Brain microvascular endothelial cell (primary cell): ENCODE data around the gene GSTA3.

Experiments
- DNase-seq: peaks from one replicate; pipeline ENCODE4 v3.0.0-alpha.2; 2020
- H3K27ac ChIP-seq: fragments of 250-450 bp; sonication (Bioruptor Pico); 2 replicates; pipeline ENCODE4 v1.5.1; 2020; ENCODE audit warnings: mild to moderate bottlenecking, moderate library complexity
- H3K27me3 ChIP-seq: fragments of 250-450 bp; sonication (Bioruptor Pico); replicated peaks from 2 replicates; pipeline ENCODE4 v1.5.1; 2020; ENCODE audit warnings: mild to moderate bottlenecking
- H3K36me3 ChIP-seq: fragments of 250-450 bp; sonication (Bioruptor Pico); replicated peaks from 2 replicates; pipeline ENCODE4 v1.5.1; 2020; ENCODE audit warnings: mild to moderate bottlenecking
- H3K4me3 ChIP-seq: 2 replicates; pipeline ENCODE4 v1.5.1; 2011; ENCODE audit warnings: low read depth, mild to moderate bottlenecking, control low read depth, low read length, moderate library complexity
- CTCF ChIP-seq: IDR thresholded peaks from 2 replicates; pipeline ENCODE4 v1.5.1; 2011; ENCODE audit warnings: low read depth, mild to moderate bottlenecking, moderate library complexity, low read length, control low read depth, inconsistent platforms; ENCODE audit errors: missing control alignments
- in situ Hi-C: cut with HindIII; loops from 2 replicates; pipeline ENCODE4 v1.10.0; 2017; ENCODE audit warnings: low sequenced_read_pairs, low pct_ligation_motif_present

GSTA3 gene

GRCh38 chr6:52942221-52942620 is 32.7 kb upstream of the GSTA3 start:
- DNase-seq = no peak
- Histone ChIP-seq H3K27ac (no peak overlapping the region), H3K36me3 (no peaks in the 10 kb centered on the region), H3K4me3 (no peak overlapping the region), H3K27me3 (peaks cover 7% of the 10 kb centered on the region)
- in situ Hi-C loops = no loop called here
- TF ChIP-seq CTCF = no peak

DNA sequence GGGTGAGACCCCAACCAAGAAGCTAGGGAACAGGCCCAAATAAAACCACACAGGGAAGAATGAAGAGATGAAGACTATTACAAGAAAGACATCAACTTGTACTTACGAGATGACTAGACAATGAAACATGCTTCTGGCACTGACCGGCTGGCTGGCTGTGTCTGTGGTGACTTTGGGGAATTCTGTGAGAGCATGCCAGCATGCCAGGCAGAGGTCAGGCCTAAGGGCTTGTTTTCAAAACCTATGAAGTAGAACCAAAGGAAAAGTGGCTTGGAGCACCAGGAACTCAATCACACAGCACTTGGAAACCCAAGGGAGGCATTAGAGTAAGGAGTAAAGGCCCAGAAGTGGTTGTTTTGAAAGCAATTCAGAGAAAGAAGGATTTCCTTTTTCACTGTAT is 28.4 kb upstream of the GSTA3 start:
- no peak for TF ChIP-seq CTCF
- Histone ChIP-seq H3K27ac (no peak overlapping the region), H3K27me3 (no peaks in the 10 kb centered on the region), H3K36me3 (no peaks in the 10 kb centered on the region), H3K4me3 (no peak overlapping the region)
- in situ Hi-C loops = no loop called here
- DNase-seq = peak; percentile 1

GRCh38 chr6:52933778-52934177 is 24.3 kb upstream of the GSTA3 start:
- TF ChIP-seq CTCF = no peak
- H3K27ac ChIP-seq = no peak overlapping the region
- no peak for DNase-seq
- no peak overlapping the region for H3K4me3 ChIP-seq
- in situ Hi-C loops = no loop called here
- H3K27me3 ChIP-seq = no peaks in the 10 kb centered on the region
- no peaks in the 10 kb centered on the region for H3K36me3 ChIP-seq

GRCh38 chr6:52931351-52931750 is 21.9 kb upstream of the GSTA3 start:
- no peak overlapping the region for H3K4me3 ChIP-seq
- in situ Hi-C loops = no loop called here

DNA sequence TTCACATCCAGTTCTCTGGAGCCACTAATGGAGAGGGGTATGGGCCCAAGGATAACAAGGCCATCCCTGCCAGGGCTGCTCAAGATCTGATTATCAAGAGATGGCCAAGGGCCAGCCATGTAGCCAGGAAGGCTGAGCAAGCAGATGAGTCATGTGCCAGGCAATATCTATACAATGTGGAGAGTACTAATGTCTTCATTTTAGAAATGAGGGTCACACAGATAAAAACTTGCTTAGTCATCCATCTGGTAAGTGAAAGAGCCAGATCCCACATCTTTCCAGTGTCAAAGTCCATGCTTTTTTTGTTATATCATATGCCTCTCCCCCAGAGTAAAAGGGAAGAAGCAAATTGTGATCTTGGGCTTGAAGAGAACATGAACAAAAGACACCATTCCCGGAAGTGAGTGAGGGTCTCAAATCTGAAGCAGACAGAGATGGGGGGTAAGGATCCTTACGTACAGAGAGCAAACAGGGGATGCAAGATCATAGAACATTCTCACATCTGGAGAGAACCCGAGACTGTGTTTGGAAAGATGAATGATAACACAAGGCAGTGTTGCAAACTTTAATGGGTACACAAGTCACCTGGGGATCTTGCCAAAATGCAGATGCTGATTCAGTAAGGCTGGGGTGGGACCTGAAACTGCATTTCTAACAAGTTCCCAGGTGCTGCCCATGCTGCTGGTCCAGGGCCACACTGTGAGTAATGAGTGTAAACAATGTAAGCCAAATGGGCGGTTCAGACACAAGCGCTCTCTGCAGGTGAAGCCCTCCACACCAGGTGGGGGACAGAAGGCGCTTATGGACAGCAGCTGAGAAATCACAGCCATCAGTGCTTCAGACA is 20.0 kb upstream of the GSTA3 start:
- in situ Hi-C loops = no loop called here
- TF ChIP-seq CTCF = no peak
- Histone ChIP-seq H3K27ac (no peak overlapping the region), H3K27me3 (no peaks in the 10 kb centered on the region), H3K4me3 (no peak overlapping the region), H3K36me3 (no peaks in the 10 kb centered on the region)
- peak; percentile 79 for DNase-seq

More at GRCh38 chr6:52931351-52931750, 21.9 kb upstream of the GSTA3 start:
- no peak overlapping the region for H3K27ac ChIP-seq
- no peak for TF ChIP-seq CTCF
- DNase-seq = no peak
- H3K36me3 ChIP-seq = no peaks in the 10 kb centered on the region
- no peaks in the 10 kb centered on the region for H3K27me3 ChIP-seq

GRCh38 chr6:52927451-52927850 is 18.0 kb upstream of the GSTA3 start:
- in situ Hi-C loops = no loop called here
- no peak overlapping the region for H3K27ac ChIP-seq
- DNase-seq = no peak
- TF ChIP-seq CTCF = no peak
- no peaks in the 10 kb centered on the region for H3K36me3 ChIP-seq
- H3K4me3 ChIP-seq = no peak overlapping the region
- H3K27me3 ChIP-seq = no peaks in the 10 kb centered on the region
